GM21390 (cell line): ENCODE measurements around the gene OR1C1.
"Not testable (repeated sequence)": the region's sequence is repeated elsewhere in the genome, so short reads cannot be mapped to it uniquely, and the experiment has no call there.

Experiments
- ATAC-seq: cut with Tn5 transposase; IDR thresholded peaks from one replicate; pipeline ENCODE4 v1.9.1; 2021; ENCODE audit not compliant: unreplicated experiment

The OR1C1 gene, protein sequence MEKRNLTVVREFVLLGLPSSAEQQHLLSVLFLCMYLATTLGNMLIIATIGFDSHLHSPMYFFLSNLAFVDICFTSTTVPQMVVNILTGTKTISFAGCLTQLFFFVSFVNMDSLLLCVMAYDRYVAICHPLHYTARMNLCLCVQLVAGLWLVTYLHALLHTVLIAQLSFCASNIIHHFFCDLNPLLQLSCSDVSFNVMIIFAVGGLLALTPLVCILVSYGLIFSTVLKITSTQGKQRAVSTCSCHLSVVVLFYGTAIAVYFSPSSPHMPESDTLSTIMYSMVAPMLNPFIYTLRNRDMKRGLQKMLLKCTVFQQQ

DNA sequence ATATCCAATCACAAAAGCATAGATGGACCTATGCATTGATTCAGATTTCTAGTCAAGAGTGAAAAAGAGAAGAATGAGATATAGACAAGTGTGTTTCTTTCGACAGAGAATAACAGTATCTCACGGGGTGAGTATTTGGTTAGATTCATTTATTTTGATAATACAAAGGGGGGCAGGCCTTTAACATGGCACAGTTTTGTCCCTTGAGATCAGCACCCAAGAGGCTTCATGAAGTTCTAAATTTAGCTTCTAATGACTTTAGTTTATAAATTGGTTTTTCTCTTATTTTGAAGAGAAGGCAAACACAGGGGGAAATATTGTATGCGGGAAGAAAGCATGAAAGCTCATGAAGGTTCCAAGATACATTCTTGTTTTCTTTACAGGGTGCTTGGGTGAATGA lies at the start of gene OR1C1:
TSS of gene OR1C1 (minus strand) at position 101 of the 400 bp plus-strand sequence. CDS start 2,150 bp downstream, outside the sequence.
- ATAC-seq: no peak

DNA sequence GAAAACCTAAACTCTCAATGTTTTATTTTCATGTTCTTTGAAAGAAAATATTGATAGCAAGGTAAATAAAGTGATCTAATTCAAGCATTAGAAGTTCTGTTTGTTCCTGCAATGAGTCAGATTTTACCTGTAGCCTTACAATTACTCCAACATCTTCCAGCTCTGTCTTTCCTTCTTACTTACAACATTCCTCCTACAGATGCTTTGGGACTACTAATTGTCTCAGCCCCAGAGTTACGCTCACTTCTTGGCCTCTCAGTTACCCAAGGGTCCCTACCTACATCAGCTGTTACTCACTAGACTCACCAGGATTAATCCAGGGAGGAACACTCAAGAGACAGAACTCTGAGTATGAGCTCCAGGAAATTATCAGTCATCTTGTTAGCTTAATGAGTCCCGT lies 37.2 kb upstream of the OR1C1 start:
- no peak for ATAC-seq

DNA sequence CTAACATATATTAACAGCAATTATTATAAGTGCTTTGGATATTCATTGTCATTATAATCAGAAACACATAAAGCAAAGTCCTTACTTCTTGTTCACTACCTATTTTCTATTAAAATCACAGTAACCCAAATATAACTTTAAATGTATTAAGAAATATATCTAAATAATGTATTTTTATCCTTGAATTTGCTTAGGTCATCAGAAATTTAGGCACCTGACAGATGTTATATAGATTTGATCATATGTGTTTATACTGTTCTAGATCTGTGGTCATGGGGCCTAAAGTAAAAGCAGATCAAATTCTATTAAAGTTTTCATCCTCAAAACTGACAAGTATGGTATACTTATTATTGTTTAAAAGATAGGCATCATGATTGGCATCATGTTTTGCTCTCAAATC lies 9.2 kb upstream of the OR1C1 start:
- no peak for ATAC-seq

DNA sequence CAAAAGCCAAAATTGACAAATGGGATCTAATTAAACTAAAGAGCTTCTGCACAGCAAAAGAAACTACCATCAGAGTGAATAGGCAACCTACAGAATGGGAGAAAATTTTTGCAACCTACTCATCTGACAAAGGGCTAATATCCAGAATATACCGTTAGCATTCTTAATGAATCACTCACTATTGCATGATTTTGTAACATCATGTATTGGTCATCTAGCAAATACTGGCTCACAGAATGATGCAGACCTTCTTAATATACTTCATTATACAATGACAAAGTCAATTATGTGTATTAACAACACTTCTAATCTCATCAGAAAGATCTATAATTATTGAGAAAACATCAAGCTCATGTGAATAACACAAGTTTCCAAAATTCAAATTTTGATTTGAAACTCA lies 6.0 kb downstream of the OR1C1 start:
- not testable (repeated sequence) for ATAC-seq

DNA sequence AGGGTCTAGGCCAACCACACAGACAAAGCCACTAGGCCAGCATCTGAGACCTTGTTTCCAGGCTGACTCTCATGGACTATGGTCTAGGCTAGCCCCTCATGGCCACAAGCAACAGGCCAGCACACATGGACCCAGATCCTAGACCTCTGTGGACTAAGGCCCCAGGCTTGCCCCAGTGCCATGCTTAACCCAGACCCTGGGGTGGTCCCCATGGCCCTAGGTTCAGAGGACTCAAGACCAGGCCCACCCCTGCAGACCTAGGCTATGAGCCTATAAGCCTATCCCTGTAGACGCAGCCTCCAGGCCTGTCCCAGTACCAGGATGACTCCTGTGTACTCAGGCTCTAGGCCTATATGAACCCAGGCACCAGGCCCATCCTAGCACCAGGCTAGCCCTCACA lies 10.5 kb downstream of the OR1C1 start:
- no peak for ATAC-seq

DNA sequence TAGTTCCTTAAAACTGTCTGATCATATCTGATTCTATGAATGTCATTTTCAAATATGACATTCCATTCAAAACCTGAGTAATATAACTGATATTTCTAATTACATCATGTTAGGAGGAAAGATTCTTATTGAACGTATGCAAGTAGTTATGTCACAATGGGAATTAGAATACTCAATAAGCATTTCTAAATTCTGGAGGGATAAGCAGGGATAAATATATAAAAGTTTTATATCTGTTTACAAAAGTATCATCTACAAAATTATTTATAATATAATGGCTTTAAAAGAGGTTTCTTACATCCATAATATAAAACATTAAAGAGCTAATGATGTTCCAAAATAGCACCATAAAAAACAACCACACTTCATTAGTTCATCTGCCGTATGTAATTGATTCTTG lies 12.3 kb downstream of the OR1C1 start, which contains the start of gene OR14A2:
TSS of gene OR14A2 (minus strand) at position 101 of the 400 bp plus-strand sequence.
- no peak for ATAC-seq

DNA sequence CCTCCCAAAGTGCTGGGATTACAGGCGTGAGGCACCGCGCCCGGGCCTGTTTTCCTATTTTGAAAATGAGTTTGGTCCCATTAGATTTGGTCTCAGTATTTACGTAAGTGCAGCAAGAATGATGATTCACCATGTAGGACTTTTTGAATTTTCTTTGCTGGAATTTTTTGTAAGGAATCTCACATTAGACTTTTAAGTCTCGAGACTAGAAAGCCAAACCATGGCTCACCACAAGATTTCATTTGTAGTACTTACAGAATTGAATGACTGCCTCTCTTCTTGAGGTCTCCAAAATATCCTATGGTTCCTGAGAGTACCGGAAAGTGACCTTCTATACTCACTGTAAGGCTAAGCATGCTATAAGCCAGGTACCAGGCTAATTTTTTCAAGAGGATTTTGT lies 12.7 kb downstream of the OR1C1 start:
- ATAC-seq: no peak

DNA sequence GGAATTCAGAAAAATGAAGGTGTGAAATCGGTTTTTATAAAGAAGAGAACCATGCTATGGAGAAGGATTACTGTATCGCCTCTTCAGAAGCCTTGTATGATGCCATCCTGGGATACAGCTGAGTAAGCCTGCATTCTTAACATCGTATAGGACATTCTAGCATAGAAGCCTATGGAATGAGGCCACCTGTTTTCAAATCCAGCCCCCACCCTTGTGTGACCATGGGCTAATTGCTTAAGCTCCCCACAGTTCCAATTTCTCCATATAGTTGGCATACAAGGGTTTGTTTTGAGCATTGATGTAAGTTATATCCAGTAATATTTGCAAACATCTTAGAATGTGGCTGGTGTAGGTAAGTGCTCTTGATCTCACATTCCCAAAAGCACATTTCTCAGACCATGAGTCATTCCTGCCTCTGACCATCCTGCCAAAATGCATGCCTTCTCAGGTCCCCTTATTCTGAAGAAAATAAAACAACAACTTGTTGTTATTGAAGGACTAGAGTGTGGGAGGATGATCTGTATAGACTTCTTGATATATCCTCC lies 13.9 kb downstream of the OR1C1 start:
- no peak for ATAC-seq

DNA sequence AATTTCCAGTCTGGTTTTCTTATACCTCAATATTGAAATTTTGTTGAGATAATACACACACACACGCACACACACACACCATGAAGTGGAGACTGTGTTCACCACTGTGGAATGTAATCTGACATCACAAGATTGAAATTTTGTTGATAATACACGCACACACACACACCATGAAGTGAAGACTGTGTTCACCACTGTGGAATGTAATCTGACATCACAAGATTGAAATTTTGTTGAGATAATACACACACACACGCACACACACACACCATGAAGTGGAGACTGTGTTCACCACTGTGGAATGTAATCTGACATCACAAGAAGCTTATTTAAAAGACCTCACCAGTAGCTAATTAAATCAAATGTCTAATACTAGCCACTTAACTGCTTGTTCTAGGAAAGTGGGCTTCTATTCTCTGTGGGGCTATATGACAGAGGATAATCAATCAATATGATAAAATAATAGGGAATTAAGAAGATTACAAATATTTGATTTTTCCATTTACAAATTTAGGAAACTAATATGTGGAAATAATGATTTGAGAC lies 18.1 kb downstream of the OR1C1 start:
- not testable (repeated sequence) for ATAC-seq

DNA sequence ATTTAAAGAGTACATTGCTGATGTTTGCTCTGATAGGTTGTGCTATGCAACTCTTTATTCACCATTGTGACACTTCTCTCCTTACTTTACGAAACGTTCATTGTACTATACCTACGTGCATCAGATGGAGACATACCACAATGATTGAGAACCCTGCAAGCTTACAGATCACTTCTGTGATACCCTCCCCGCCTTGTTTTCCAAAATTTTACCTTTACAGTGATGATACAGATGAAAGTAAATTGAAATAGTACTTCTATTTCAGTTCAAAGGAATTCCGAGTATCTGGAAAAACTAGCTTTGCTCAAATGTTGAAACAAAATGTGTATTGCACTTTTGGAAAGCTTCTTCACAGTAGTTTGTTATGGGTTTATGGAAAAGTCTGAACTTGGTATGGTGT lies 18.6 kb downstream of the OR1C1 start:
- ATAC-seq: no peak

DNA sequence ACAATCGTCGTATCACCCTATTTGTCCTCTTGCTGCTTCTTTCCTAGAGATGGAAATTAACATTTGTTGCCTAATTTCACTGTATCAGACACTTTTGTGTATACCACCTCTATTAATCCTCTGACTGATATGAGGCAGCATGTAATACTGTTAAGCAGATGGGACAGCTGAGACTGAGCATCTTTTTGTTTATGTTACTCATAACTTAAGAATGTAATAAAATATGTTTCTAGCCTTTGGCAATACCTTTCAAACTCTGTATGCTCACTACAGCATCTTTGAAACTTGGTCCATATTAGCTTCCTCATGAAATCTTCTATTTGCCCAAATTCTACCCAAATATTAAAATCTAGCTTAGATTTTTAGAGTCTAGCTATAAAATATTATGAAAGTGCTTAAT lies 19.6 kb downstream of the OR1C1 start:
- ATAC-seq: no peak

DNA sequence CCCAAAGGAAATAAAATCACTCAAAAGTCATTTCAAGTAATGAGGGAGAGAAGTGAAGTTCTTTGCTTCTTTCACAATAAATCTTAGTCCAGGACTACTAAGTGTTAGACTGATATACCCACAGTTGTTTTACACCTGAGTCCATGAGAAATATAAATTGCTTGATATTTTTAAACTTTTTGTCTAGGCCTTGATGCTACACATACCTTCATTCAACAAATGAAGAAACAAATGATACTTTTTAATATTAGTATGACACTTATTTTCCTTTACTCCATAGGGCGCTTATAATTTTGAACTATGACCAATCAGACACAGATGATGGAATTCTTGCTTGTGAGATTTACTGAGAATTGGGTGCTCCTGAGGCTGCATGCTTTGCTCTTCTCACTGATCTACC lies 22.0 kb downstream of the OR1C1 start, which contains the start of gene OR14K1:
TSS of gene OR14K1 (plus strand) at position 301 of the 400 bp plus-strand sequence. CDS start at position 301, 0 bp downstream.
- ATAC-seq: no peak

DNA sequence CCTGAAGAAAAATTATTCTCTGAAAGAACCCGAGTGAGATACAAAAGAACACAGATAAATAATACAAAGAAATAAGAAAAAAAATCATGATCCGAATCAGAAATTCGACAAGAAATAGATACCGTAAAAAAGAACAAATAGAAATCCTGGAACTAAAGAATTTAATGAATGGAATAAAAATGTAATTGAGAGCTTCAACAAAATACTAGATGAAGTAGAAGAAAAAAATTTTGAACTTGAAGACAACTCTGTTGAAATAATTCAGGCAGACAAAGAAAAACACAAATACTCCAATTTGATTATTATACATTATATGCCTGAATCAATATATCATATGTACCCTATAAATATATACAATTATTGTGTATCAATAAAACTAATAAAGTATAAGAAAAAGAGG lies 39.1 kb downstream of the OR1C1 start:
- no peak for ATAC-seq

DNA sequence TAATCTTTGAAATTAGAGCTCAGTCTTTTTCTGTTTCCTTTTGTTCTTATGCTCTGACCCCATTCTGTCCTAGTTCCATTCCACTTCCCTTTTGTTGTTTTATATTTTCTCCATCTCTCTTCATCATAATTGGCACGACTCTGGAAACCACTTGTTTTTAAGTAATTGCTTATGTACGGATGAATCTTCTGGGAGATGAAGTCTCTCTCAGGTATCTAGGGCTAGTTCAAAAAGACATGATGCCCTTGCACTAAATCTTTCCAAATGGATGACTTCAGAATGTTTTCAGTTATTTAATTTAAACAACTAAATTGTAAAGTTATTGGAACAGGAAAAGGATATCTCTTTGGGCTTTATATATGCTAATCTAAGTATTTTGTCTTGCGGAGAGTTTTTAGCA lies 43.8 kb downstream of the OR1C1 start, which contains the start of gene OR6F1:
TSS of gene OR6F1 (minus strand) at position 101 of the 400 bp plus-strand sequence. CDS start 3,891 bp downstream, outside the sequence.
- no peak for ATAC-seq

DNA sequence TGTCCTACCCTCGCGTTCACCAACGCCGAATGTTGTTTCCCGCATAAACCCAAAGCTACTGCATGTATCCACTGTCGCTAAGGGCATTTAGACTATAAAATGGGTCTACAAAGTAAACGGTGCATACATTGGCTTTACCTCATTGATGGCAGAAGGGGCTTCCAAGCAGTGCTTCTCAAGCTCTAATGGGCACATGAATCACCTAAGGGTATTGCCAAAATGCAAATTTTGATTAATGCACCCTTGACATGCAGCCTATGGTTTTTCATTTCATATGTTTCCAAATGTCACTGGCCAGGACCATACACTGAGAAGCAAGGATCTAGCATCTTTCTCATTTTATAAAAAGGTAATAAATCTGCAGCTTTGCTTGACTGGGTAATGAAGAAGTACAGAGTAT lies 46.6 kb downstream of the OR1C1 start:
- no peak for ATAC-seq

DNA sequence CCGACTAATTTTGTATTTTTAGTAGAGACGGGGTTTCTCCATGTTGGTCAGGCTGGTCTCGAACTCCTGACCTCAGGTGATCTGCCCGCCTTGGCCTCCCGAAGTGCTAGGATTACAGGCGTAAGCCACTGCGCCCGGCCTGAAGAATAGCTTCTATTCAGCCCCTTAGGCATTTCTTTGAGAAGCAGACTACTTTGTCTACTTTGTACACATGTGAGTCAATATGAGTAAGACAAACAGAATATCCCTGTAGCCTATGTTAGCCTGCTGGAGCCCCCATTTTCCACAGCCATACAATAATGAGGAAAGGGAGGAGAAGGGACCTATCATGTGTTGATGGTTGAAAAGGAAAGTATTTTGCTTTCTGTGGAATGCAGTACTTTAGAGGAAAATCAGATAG lies 49.7 kb downstream of the OR1C1 start:
- not testable (repeated sequence) for ATAC-seq
